Type B pancreatic cell (in vitro differentiated cells): ENCODE results near the gene CDC7. TPM values are rescaled to one million over a fixed set of nuclear protein-coding genes. Genes with fewer than 3 reads are reported as not detected.
A peak's percentile ranks its signal among the peaks of the same experiment; 100 is the strongest.

Source experiments
- DNase-seq: peaks from one replicate; pipeline ENCODE4 v3.0.0; 2021; ENCODE audit warnings: mixed read lengths; ENCODE audit not compliant: unreplicated experiment; ENCODE audit errors: extremely low spot score
- H3K27ac Mint-ChIP-seq: 2 replicates; pipeline ENCODE4 v1.8.0; 2021; ENCODE audit warnings: mild to moderate bottlenecking, mixed read lengths
- H3K27me3 Mint-ChIP-seq: 2 replicates; pipeline ENCODE4 v1.8.0; 2021; ENCODE audit warnings: mixed read lengths
- H3K36me3 Mint-ChIP-seq: 2 replicates; pipeline ENCODE4 v1.8.0; 2021; ENCODE audit warnings: mixed read lengths
- H3K4me1 Mint-ChIP-seq: one replicate; pipeline ENCODE4 v1.8.0; 2021; ENCODE audit warnings: mixed read lengths; ENCODE audit not compliant: unreplicated experiment
- H3K4me3 Mint-ChIP-seq: 2 replicates; pipeline ENCODE4 v1.8.0; 2021; ENCODE audit warnings: mild to moderate bottlenecking, mixed read lengths
- H3K9me3 Mint-ChIP-seq: 2 replicates; pipeline ENCODE4 v1.8.0; 2021; ENCODE audit warnings: mixed read lengths
- CTCF ChIP-seq: fragments of 200-600 bp; sonication (generic); conservative IDR thresholded peaks from 2 replicates; pipeline ENCODE4 v1.5.0; 2021; ENCODE audit warnings: antibody characterized with exemption, mild to moderate bottlenecking
- total RNA-seq: library from RNA; stranded (reverse); gene quantifications from 2 replicates; pipeline ENCODE4 v1.2.1, GENCODE V29; 2021; ENCODE audit warnings: low replicate concordance

CDC7 gene
- total RNA-seq, 1 donor from 2014 or later, result 29.7 TPM

GRCh38 chr1:91526496-91526895 lies 25.8 kb downstream of the CDC7 start:
- no peak for DNase-seq
- no peak overlapping the region for H3K27ac Mint-ChIP-seq
- TF ChIP-seq CTCF, result no peak

GRCh38 chr1:91527266-91527765 lies 26.7 kb downstream of the CDC7 start:
- Mint-ChIP-seq H3K27me3 (no peaks in the 10 kb centered on the region), H3K36me3 (peaks cover 7% of the 10 kb centered on the region), H3K9me3 (no peaks in the 10 kb centered on the region), H3K27ac (no peak overlapping the region), H3K4me3 (no peak overlapping the region), H3K4me1 (peaks cover 31% of the 10 kb centered on the region)
- no peak for TF ChIP-seq CTCF
- DNase-seq, result no peak

More at GRCh38 chr1:91526496-91526895, 25.8 kb downstream of the CDC7 start:
- H3K4me3 Mint-ChIP-seq, result no peak overlapping the region
- H3K4me1 Mint-ChIP-seq, result peaks cover 31% of the 10 kb centered on the region
- H3K36me3 Mint-ChIP-seq, result peaks cover 7% of the 10 kb centered on the region
- no peaks in the 10 kb centered on the region for H3K27me3 Mint-ChIP-seq
- H3K9me3 Mint-ChIP-seq, result no peaks in the 10 kb centered on the region

DNA sequence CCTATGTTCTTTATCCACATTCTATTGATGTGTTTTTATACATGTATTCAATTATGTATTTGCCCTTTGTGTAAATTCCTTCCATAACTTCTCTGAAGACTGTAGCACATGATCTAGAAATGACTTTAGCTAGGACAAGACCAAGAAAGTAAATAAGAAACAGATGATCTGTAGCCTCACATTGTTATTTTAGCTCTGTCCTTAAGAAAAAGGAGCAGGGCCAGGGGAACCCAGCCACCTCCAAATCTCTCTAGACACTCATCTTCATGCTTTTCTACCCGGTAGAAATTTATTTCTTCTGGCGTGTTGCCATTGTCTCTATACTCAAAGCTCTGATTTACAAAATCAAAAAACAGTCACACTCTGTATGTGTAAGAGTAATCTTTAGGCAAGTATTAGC lies 27.1 kb downstream of the CDC7 start:
- Mint-ChIP-seq H3K36me3 (peaks cover 7% of the 10 kb centered on the region), H3K27ac (no peak overlapping the region), H3K27me3 (no peaks in the 10 kb centered on the region), H3K9me3 (no peaks in the 10 kb centered on the region), H3K4me1 (peaks cover 31% of the 10 kb centered on the region), H3K4me3 (no peak overlapping the region)
- DNase-seq, result no peak
- no peak for TF ChIP-seq CTCF

DNA sequence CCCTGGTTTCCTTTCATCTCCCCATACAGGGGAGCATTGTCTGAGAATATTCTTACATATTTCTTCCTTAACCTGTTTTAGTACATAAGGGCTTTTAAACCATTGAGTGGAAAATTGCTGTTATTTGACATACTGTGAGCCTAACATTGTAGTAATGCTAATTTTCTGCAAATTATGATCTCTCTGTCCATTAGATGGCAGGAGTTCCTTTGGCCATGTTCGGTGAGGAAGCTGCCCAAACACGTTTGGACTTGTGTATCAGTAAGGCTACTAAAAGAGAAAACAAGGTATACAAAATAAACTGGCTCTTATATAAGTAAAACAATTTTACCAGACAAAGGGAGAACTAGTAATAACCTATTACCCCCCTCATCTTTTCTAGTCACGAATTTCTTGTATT lies 29.2 kb downstream of the CDC7 start:
- Mint-ChIP-seq H3K9me3 (no peaks in the 10 kb centered on the region), H3K27ac (no peak overlapping the region), H3K4me1 (peaks cover 31% of the 10 kb centered on the region), H3K27me3 (no peaks in the 10 kb centered on the region), H3K36me3 (peaks cover 7% of the 10 kb centered on the region), H3K4me3 (no peak overlapping the region)
- DNase-seq, result no peak
- TF ChIP-seq CTCF, result peak; percentile 59

DNA sequence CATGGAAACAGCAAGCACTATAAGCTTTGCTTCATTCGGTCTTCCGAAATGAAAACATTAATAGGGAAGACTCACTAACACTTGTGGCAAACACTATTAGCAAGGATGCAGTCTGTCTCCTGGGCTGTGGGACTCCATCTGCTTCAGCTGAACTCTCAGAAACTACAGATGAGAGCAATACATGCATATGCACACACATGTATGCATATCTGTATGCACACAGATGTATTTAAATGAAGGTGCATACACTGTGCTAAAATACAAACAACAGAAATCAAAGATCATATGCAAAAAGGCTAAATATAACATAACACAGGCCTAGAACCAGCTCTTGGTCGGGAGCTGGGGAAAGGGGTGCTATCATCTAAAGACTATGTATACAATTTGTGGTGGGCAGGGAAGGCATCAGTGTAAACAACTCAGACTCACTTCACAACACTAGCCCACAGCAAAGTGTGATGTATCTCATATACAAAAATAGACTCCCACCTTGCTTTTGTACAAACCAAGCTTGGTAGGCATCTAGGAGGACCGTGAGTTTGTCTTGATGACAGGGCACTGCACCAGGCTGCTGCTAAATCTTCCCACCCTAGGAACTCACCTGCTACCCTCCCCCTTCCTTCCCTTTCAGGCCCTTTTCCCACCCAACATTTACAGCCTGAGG lies 32.8 kb downstream of the CDC7 start:
- H3K4me3 Mint-ChIP-seq, result no peak overlapping the region
- peaks cover 7% of the 10 kb centered on the region for H3K36me3 Mint-ChIP-seq
- DNase-seq, result no peak
- no peaks in the 10 kb centered on the region for H3K9me3 Mint-ChIP-seq
- H3K27me3 Mint-ChIP-seq, result no peaks in the 10 kb centered on the region
- no peak for TF ChIP-seq CTCF
- H3K4me1 Mint-ChIP-seq, result peaks cover 14% of the 10 kb centered on the region
- H3K27ac Mint-ChIP-seq, result no peak overlapping the region
